ENCODE data around the gene MEF2B.

DNA sequence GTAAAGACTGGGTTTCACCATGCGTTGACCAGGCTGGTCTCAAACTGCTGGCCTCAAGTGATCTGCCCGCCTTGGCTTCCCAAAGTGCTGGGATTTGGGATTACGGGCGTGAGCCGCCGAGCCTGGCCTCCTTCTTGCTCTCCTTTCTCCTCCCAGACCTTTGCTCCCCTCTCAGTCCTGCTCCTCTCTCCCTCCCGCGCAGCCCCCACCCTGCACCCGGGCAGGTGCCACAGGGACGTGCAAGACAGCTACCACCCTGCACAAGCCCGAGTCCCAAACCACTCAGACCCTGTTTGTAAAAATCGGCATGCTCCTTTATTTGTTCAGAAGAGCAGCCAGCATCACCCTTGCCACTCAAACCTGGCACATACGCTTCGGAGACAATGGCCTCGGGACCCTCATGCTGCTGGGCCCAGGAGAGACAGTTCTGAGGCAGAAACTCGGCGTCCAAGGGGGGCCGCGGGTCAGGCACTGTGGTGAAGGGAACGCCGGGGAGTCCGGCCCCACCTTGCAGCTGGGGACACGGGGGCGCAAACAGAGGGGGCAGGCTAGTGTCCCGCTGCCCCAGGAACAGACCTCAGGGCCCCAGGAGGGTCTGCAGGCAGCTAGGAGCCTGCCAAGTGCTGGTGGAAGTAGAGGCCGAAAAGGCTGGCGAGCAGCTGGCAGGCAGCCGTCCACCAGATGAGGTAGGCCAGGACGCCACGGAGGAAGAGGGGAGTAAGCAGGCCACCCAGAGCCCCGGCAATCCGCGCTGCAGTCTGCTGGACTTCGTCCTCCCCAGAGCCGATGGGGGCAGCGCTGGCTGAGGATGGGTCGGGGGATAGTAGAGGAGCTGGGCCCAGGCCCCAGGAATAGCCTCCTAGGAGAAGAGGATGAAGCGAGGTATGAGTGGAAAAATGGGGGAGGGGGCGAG is 50.5 kb downstream of the MEF2B start:
- TF ChIP-seq, protein P1, sequence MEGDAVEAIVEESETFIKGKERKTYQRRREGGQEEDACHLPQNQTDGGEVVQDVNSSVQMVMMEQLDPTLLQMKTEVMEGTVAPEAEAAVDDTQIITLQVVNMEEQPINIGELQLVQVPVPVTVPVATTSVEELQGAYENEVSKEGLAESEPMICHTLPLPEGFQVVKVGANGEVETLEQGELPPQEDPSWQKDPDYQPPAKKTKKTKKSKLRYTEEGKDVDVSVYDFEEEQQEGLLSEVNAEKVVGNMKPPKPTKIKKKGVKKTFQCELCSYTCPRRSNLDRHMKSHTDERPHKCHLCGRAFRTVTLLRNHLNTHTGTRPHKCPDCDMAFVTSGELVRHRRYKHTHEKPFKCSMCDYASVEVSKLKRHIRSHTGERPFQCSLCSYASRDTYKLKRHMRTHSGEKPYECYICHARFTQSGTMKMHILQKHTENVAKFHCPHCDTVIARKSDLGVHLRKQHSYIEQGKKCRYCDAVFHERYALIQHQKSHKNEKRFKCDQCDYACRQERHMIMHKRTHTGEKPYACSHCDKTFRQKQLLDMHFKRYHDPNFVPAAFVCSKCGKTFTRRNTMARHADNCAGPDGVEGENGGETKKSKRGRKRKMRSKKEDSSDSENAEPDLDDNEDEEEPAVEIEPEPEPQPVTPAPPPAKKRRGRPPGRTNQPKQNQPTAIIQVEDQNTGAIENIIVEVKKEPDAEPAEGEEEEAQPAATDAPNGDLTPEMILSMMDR (IDR thresholded peaks at IDR 0.05) = no peak
- TF ChIP-seq POLR2AphosphoS5 (IDR thresholded peaks at IDR 0.05) (no peak), EP300 (IDR thresholded peaks at IDR 0.05) (no peak), POLR2A (IDR thresholded peaks at IDR 0.05) (no peak)
